Measurements from ENCODE around the gene SSB.

DNA sequence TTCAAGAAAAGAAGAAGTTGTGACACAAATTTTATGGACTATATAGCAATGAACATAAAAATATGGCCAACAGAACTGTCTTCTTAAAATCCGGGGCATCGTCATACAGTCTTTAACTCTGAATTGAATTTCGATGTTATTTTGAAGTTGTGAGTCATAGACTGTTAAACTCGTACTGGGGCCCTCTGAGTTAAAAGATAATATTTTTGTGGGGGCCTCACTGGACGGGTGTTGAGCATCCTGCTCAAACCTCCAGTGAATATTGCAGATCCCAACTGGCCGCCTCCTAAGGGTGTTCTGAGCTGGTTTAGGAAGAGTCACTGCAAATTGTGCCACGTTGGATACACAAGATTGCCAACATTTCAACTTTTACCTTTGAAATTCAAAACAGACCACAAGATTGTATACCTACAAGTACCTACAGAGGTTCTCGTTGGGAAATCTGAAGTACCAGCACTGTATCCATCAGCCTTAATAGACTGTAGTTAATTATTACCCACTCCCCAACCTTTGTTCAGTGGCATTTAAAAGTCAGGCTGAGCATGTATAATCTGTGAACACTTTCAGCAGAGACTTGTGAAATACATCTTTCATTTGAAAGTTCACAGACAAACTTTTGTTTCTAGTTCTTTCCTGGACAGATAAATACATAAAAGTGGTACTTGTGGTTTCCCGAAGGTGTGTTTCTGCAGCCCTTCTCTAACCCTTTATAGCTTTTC lies 37.3 kb upstream of the SSB start:
- TF ChIP-seq, protein P1, sequence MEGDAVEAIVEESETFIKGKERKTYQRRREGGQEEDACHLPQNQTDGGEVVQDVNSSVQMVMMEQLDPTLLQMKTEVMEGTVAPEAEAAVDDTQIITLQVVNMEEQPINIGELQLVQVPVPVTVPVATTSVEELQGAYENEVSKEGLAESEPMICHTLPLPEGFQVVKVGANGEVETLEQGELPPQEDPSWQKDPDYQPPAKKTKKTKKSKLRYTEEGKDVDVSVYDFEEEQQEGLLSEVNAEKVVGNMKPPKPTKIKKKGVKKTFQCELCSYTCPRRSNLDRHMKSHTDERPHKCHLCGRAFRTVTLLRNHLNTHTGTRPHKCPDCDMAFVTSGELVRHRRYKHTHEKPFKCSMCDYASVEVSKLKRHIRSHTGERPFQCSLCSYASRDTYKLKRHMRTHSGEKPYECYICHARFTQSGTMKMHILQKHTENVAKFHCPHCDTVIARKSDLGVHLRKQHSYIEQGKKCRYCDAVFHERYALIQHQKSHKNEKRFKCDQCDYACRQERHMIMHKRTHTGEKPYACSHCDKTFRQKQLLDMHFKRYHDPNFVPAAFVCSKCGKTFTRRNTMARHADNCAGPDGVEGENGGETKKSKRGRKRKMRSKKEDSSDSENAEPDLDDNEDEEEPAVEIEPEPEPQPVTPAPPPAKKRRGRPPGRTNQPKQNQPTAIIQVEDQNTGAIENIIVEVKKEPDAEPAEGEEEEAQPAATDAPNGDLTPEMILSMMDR (IDR thresholded peaks at IDR 0.05; ENCODE audit: borderline replicate concordance, extremely low read depth, low read length, poor library complexity, severe bottlenecking): no peak
- no peak for TF ChIP-seq EZH2 (IDR thresholded peaks at IDR 0.05; ENCODE audit: borderline replicate concordance, low read depth, low read length, severe bottlenecking)
